HG02642 (cell line): ENCODE results near the gene RASSF1.
A peak's percentile ranks its signal among the peaks of the same experiment; 100 is the strongest.

ENCODE experiments used
- ATAC-seq: cut with Tn5 transposase; IDR thresholded peaks from one replicate; pipeline ENCODE4 v1.9.1; 2021; ENCODE audit warnings: mild to moderate bottlenecking; ENCODE audit not compliant: unreplicated experiment, poor library complexity

Gene RASSF1

GRCh38 chr3:50347187-50347813, 6.7 kb upstream of the RASSF1 start:
- ATAC-seq = no peak

GRCh38 chr3:50345586-50346234, 5.1 kb upstream of the RASSF1 start, which contains the start of gene ZMYND10:
Gene ZMYND10, minus strand, starts transcription at chr3:50345732. Its CDS starts 153 bp downstream, at chr3:50345579.
- no peak for ATAC-seq

GRCh38 chr3:50345008-50345407, 4.4 kb upstream of the RASSF1 start:
- no peak for ATAC-seq

GRCh38 chr3:50342813-50343633, 2.4 kb upstream of the RASSF1 start:
- no peak for ATAC-seq

GRCh38 chr3:50341996-50342650, 1.5 kb upstream of the RASSF1 start:
- no peak for ATAC-seq

GRCh38 chr3:50341537-50341936, 901 bp upstream of the RASSF1 start:
- ATAC-seq = no peak

GRCh38 chr3:50340147-50340447, 539 bp downstream of the RASSF1 start:
- ATAC-seq = no peak

GRCh38 chr3:50339485-50340146, 1.0 kb downstream of the RASSF1 start:
- ATAC-seq = no peak

GRCh38 chr3:50338965-50339364, 1.7 kb downstream of the RASSF1 start:
- no peak for ATAC-seq

GRCh38 chr3:50337175-50337861, 3.3 kb downstream of the RASSF1 start:
- peak; percentile 84 for ATAC-seq

GRCh38 chr3:50336452-50337174, 4.0 kb downstream of the RASSF1 start:
- peak; percentile 38 for ATAC-seq

- no peak for ATAC-seq
Observed at GRCh38 chr3:50334339-50335075, 6.1 kb downstream of the RASSF1 start.

GRCh38 chr3:50333744-50334328, 6.8 kb downstream of the RASSF1 start:
- no peak for ATAC-seq

- no peak for ATAC-seq
Observed at GRCh38 chr3:50331364-50331907, 9.2 kb downstream of the RASSF1 start.

GRCh38 chr3:50330330-50330729, 10.3 kb downstream of the RASSF1 start:
- ATAC-seq = no peak

- ATAC-seq = peak; percentile 88
Observed at GRCh38 chr3:50327943-50328691, 12.5 kb downstream of the RASSF1 start, which contains the start of gene TUSC2. Gene TUSC2, minus strand, starts transcription at chr3:50328223. Its CDS starts 124 bp downstream, at chr3:50328099.

GRCh38 chr3:50327129-50327528, 13.5 kb downstream of the RASSF1 start:
- ATAC-seq = no peak
